ENCODE data around the gene RNF135. TPM values are rescaled to one million over a fixed set of nuclear protein-coding genes. Genes with fewer than 3 reads are reported as not detected.
A peak's percentile ranks its signal among the peaks of the same experiment; 100 is the strongest.

Gene RNF135
- total RNA-seq, 1 experiment from 2014 or later, result 11.2 TPM

- TF ChIP-seq ZFX (IDR thresholded peaks at IDR 0.05), result peak; percentile 65
These were observed 49.2 kb upstream of the RNF135 start, which contains the start of gene ADAP2 (continued) for GRCh38 chr17:30921544-30922196.

GRCh38 chr17:30922235-30923030, 48.4 kb upstream of the RNF135 start:
- TF ChIP-seq CEBPB (IDR thresholded peaks at IDR 0.05; ENCODE audit: low read depth) (no peak), YY1 (IDR thresholded peaks at IDR 0.05; ENCODE audit: extremely low read depth, insufficient replicate concordance, low read depth, low read length) (no peak), CBX3 (IDR thresholded peaks at IDR 0.05; ENCODE audit: low read depth) (no peak), SRF (IDR thresholded peaks at IDR 0.05; ENCODE audit: low read depth) (no peak), TCF7L2 (IDR thresholded peaks at IDR 0.05; ENCODE audit: borderline replicate concordance, extremely low read depth, insufficient read depth, insufficient read length) (no peak), POLR2A (IDR thresholded peaks at IDR 0.05; ENCODE audit: borderline replicate concordance, extremely low read depth, insufficient read depth, insufficient read length) (no peak), ZNF274 (IDR thresholded peaks at IDR 0.05; ENCODE audit: low read depth, low read length) (no peak), ELF1 (IDR thresholded peaks at IDR 0.05; ENCODE audit: borderline replicate concordance, low read depth) (no peak)
- Histone ChIP-seq H3K79me2 (ENCODE audit: insufficient read depth, low read length) (no peaks in the 10 kb centered on the region), H3K4me2 (ENCODE audit: low read length) (peak overlapping the region; percentile 88), H3K27ac (ENCODE audit: low read depth, low read length) (peak overlapping the region; percentile 18; the same call in 1 of the 2 replicates), H3K27me3 (ENCODE audit: insufficient read depth, low read length) (no peaks in the 10 kb centered on the region), H3K9ac (ENCODE audit: low read length) (peak overlapping the region; percentile 67), H3K4me1 (ENCODE audit: control insufficient read depth in 1 of 2, insufficient read depth in 2 of 2, low read length in 2 of 2) (peaks cover 5 to 24% of the 10 kb centered on the region in 2 experiments; a peak in 3 of 4 replicates), H2AFZ (ENCODE audit: low read depth, low read length, poor library complexity, severe bottlenecking) (no peak overlapping the region), H3K9me2 (ENCODE audit: insufficient read depth) (no peaks in the 10 kb centered on the region), H3K9me3 (ENCODE audit: control insufficient read depth in 1 of 2, insufficient read depth in 1 of 2, low read depth in 1 of 2, low read length in 2 of 2) (no peaks in the 10 kb centered on the region), H3K4me3 (replicated peaks in 1 of 2; ENCODE audit: low read depth in 1 of 2, low read length in 2 of 2) (peak overlapping the region; percentile 53 to 63), H3K36me3 (ENCODE audit: control insufficient read depth in 1 of 2, insufficient read depth in 2 of 2, low read length in 2 of 2) (no peaks in the 10 kb centered on the region; a peak in 1 of 4 replicates), H4K20me1 (ENCODE audit: insufficient read depth) (no peaks in the 10 kb centered on the region)
- intact Hi-C loops (cut with micrococcal nuclease), result no loop called here
- DNase-seq (ENCODE audit: low read depth, low spot score), result no peak
- POLR2A ChIA-PET, result no interaction called here
- BruUV-seq (replicated peaks), result no TSS peak
- ATAC-seq, result peak; percentile 63
- CTCF ChIA-PET, result no interaction called here
- RAD21 ChIA-PET (ENCODE audit: low non-redundant PET in 1 of 2, low total read pairs in 2 of 2, uncharacterized antibody in 2 of 2, unreplicated experiment in 2 of 2), result interaction anchor here in 1 of 2 experiments (0.6 kb wide), 1 partner anchor 553 kb away, joined by 3 read pairs; no protein-coding TSS in a partner anchor

Measured in HCT116 (cell line).